Gastrocnemius medialis (tissue), 4 donors: ENCODE results near the gene MXI1.

ENCODE experiments used
- CTCF ChIP-seq, 5 experiments: fragments of 450-650 bp in 3 of 5; fragments of 200-600 bp in 2 of 5; sonication (generic) in 2 of 5; IDR thresholded peaks in 4 of 5; conservative IDR thresholded peaks in 1 of 5; 1 replicate in 4 of 5; 2 replicates in 1 of 5; pipeline ENCODE4 v1.5.1; 2016 to 2019; ENCODE audit warnings: antibody characterized with exemption in 5 of 5, mild to moderate bottlenecking in 3 of 5, moderate library complexity in 3 of 5
- POLR2A ChIP-seq, 2 donors: fragments of 450-650 bp; IDR thresholded peaks; one replicate each; pipeline ENCODE4 v1.6.1; 2017; ENCODE audit warnings: antibody characterized with exemption in 2 of 2, mild to moderate bottlenecking in 2 of 2, moderate library complexity in 2 of 2

- TF ChIP-seq CTCF (IDR thresholded peaks at IDR 0.05 in 4 of 5, conservative IDR thresholded peaks at IDR 0.05 in 1 of 5) (no peak), POLR2A (IDR thresholded peaks at IDR 0.05) (no peak)
Observed at GRCh38 chr10:110263164-110263563, 55.8 kb downstream of the MXI1 start.
